ENCODE data around the gene GUCY1A1.

GUCY1A1 gene

GRCh38 chr4:155688860-155689259, 22.2 kb downstream of the GUCY1A1 start:
- no CpG with 5 or more reads among the region's 2 CpGs for WGBS (ENCODE audit: extremely low coverage, insufficient coverage, low lambda C conversion rate)
- no peak for DNase-seq
- H3K4me3 ChIP-seq (ENCODE audit: low read length), result no peak overlapping the region
- no peak overlapping the region for H3K23ac ChIP-seq (ENCODE audit: low read length)
- no peak overlapping the region for H3K18ac ChIP-seq (ENCODE audit: low read length)
- H3K27me3 ChIP-seq (ENCODE audit: insufficient read depth, low read length, poor library complexity), result no peaks in the 10 kb centered on the region
- no peak overlapping the region for H4K8ac ChIP-seq (ENCODE audit: low read depth, low read length)
- no peak overlapping the region for H2BK120ac ChIP-seq (ENCODE audit: low read depth, low read length)
- H3K56ac ChIP-seq (ENCODE audit: low read length), result no peak overlapping the region
- H3K9ac ChIP-seq (ENCODE audit: low read length), result no peak overlapping the region
- no peaks in the 10 kb centered on the region for H3K36me3 ChIP-seq (ENCODE audit: control insufficient read depth, insufficient read depth, low read length)
- H4K5ac ChIP-seq (ENCODE audit: low read length), result no peak overlapping the region
- no peaks in the 10 kb centered on the region for H3K4me1 ChIP-seq (ENCODE audit: control insufficient read depth, low read depth, low read length)
- H2AK5ac ChIP-seq (ENCODE audit: low read length), result no peak overlapping the region
- no peak overlapping the region for H3K27ac ChIP-seq (ENCODE audit: low read depth, low read length)
- no peaks in the 10 kb centered on the region for H3K79me2 ChIP-seq (ENCODE audit: control insufficient read depth, insufficient read depth, low read length)
- H2BK15ac ChIP-seq (replicated peaks; ENCODE audit: low read depth), result no peak overlapping the region
- H3K4me2 ChIP-seq (ENCODE audit: low read length), result no peak overlapping the region
- no peaks in the 10 kb centered on the region for H3K79me1 ChIP-seq (ENCODE audit: low read length)
- no peak overlapping the region for H3K4ac ChIP-seq (ENCODE audit: low read depth, low read length)
- no peak overlapping the region for H2BK5ac ChIP-seq (ENCODE audit: low read length)

- Histone ChIP-seq H3K56ac (ENCODE audit: low read length) (no peak overlapping the region), H3K27me3 (ENCODE audit: insufficient read depth, low read length, poor library complexity) (no peaks in the 10 kb centered on the region), H3K4me3 (ENCODE audit: low read length) (no peak overlapping the region), H3K9ac (ENCODE audit: low read length) (no peak overlapping the region), H4K8ac (ENCODE audit: low read depth, low read length) (no peak overlapping the region), H2AK5ac (ENCODE audit: low read length) (no peak overlapping the region), H3K23ac (ENCODE audit: low read length) (no peak overlapping the region), H3K4ac (ENCODE audit: low read depth, low read length) (no peak overlapping the region), H3K27ac (ENCODE audit: low read depth, low read length) (no peak overlapping the region), H3K4me1 (ENCODE audit: control insufficient read depth, low read depth, low read length) (no peaks in the 10 kb centered on the region), H4K5ac (ENCODE audit: low read length) (no peak overlapping the region), H2BK120ac (ENCODE audit: low read depth, low read length) (no peak overlapping the region), H2BK5ac (ENCODE audit: low read length) (no peak overlapping the region), H3K4me2 (ENCODE audit: low read length) (no peak overlapping the region), H3K36me3 (ENCODE audit: control insufficient read depth, insufficient read depth, low read length) (no peaks in the 10 kb centered on the region), H3K79me2 (ENCODE audit: control insufficient read depth, insufficient read depth, low read length) (no peaks in the 10 kb centered on the region), H3K18ac (ENCODE audit: low read length) (no peak overlapping the region), H3K79me1 (ENCODE audit: low read length) (no peaks in the 10 kb centered on the region), H2BK15ac (replicated peaks; ENCODE audit: low read depth) (no peak overlapping the region)
- no peak for DNase-seq
- WGBS (ENCODE audit: extremely low coverage, insufficient coverage, low lambda C conversion rate), result no CpG with 5 or more reads among the region's 3 CpGs
These were observed 23.6 kb downstream of the GUCY1A1 start for GRCh38 chr4:155690044-155690837.

DNA sequence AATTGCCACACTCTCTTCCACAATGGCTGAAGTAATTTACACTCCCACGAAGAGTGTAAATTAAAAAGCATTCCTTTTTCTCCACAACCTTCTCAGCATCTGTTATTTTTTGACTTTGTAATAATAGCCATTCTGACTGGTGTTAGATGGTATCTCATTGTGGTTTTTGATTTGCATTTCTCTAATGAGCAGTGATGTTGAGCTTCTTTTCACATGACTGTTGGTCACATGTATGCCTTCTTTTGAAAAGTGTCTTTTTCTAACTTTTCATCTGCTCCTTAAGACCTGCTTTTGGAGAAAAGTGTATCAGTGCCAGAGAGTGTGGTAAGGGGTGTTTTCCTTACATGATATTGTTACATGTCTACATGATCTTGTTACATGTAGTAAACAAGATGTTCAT, 25.7 kb downstream of the GUCY1A1 start:
- Histone ChIP-seq H3K4me1 (ENCODE audit: control insufficient read depth, low read depth, low read length) (no peaks in the 10 kb centered on the region), H2BK5ac (ENCODE audit: low read length) (no peak overlapping the region), H2BK15ac (replicated peaks; ENCODE audit: low read depth) (no peak overlapping the region), H3K18ac (ENCODE audit: low read length) (no peak overlapping the region), H3K4me2 (ENCODE audit: low read length) (no peak overlapping the region), H3K27ac (ENCODE audit: low read depth, low read length) (no peak overlapping the region), H3K9ac (ENCODE audit: low read length) (no peak overlapping the region), H2AK5ac (ENCODE audit: low read length) (no peak overlapping the region), H3K4ac (ENCODE audit: low read depth, low read length) (no peak overlapping the region), H3K36me3 (ENCODE audit: control insufficient read depth, insufficient read depth, low read length) (no peaks in the 10 kb centered on the region), H4K8ac (ENCODE audit: low read depth, low read length) (no peak overlapping the region), H3K79me1 (ENCODE audit: low read length) (no peaks in the 10 kb centered on the region), H3K4me3 (ENCODE audit: low read length) (no peak overlapping the region), H3K23ac (ENCODE audit: low read length) (no peak overlapping the region), H3K79me2 (ENCODE audit: control insufficient read depth, insufficient read depth, low read length) (no peaks in the 10 kb centered on the region), H4K5ac (ENCODE audit: low read length) (no peak overlapping the region), H3K27me3 (ENCODE audit: insufficient read depth, low read length, poor library complexity) (no peaks in the 10 kb centered on the region), H2BK120ac (ENCODE audit: low read depth, low read length) (no peak overlapping the region), H3K56ac (ENCODE audit: low read length) (no peak overlapping the region)
- no peak for DNase-seq
- no CpG with 5 or more reads among the region's 1 CpG for WGBS (ENCODE audit: extremely low coverage, insufficient coverage, low lambda C conversion rate)

DNA sequence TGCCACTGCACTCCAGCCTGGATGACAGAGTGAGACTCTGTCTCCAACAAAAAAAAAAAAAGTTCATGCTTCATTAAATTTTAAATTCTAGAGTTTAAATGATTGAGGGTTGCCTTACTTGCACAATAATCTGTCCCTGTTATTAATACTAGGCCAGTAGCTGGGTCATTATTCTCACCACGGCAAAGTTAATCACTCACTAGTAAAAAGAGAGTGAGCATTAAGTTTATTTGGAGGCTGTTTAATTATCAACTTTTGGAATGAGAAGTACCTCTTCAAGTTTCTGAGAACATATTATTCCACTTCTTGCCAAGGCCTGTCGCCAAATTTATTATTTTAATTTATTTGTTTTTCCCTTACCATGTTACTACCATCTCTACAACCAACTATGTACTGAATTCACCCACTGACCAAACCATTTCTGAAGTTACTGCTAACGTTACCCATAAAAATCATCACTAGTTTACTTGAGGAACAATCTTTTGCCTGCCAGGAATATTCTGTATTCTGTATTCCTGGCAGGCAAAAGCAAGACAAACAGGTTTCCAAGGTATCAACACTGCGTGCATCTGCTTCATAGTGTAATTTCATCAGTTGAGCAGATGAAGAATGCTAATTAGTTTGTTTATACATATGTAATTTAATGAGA, 26.5 kb downstream of the GUCY1A1 start:
- Histone ChIP-seq H3K9ac (ENCODE audit: low read length) (no peak overlapping the region), H2AK5ac (ENCODE audit: low read length) (no peak overlapping the region), H3K27ac (ENCODE audit: low read depth, low read length) (no peak overlapping the region), H3K27me3 (ENCODE audit: insufficient read depth, low read length, poor library complexity) (no peaks in the 10 kb centered on the region), H3K4me3 (ENCODE audit: low read length) (no peak overlapping the region), H3K4me1 (ENCODE audit: control insufficient read depth, low read depth, low read length) (no peaks in the 10 kb centered on the region), H3K4me2 (ENCODE audit: low read length) (no peak overlapping the region), H2BK120ac (ENCODE audit: low read depth, low read length) (no peak overlapping the region), H3K56ac (ENCODE audit: low read length) (no peak overlapping the region), H3K36me3 (ENCODE audit: control insufficient read depth, insufficient read depth, low read length) (no peaks in the 10 kb centered on the region), H4K8ac (ENCODE audit: low read depth, low read length) (no peak overlapping the region), H2BK15ac (replicated peaks; ENCODE audit: low read depth) (no peak overlapping the region), H3K79me1 (ENCODE audit: low read length) (no peaks in the 10 kb centered on the region), H3K4ac (ENCODE audit: low read depth, low read length) (no peak overlapping the region), H2BK5ac (ENCODE audit: low read length) (no peak overlapping the region), H3K18ac (ENCODE audit: low read length) (no peak overlapping the region), H3K23ac (ENCODE audit: low read length) (no peak overlapping the region), H4K5ac (ENCODE audit: low read length) (no peak overlapping the region), H3K79me2 (ENCODE audit: control insufficient read depth, insufficient read depth, low read length) (no peaks in the 10 kb centered on the region)
- no peak for DNase-seq
- WGBS (ENCODE audit: extremely low coverage, insufficient coverage, low lambda C conversion rate), result no CpG with 5 or more reads among the region's 4 CpGs

- no peaks in the 10 kb centered on the region for H3K79me1 ChIP-seq (ENCODE audit: low read length)
- H4K5ac ChIP-seq (ENCODE audit: low read length), result no peak overlapping the region
- no peak overlapping the region for H3K4me3 ChIP-seq (ENCODE audit: low read length)
- no peak overlapping the region for H2BK15ac ChIP-seq (replicated peaks; ENCODE audit: low read depth)
- no peak overlapping the region for H4K8ac ChIP-seq (ENCODE audit: low read depth, low read length)
- H3K36me3 ChIP-seq (ENCODE audit: control insufficient read depth, insufficient read depth, low read length), result no peaks in the 10 kb centered on the region
- H3K27me3 ChIP-seq (ENCODE audit: insufficient read depth, low read length, poor library complexity), result no peaks in the 10 kb centered on the region
- no peak overlapping the region for H3K18ac ChIP-seq (ENCODE audit: low read length)
- no CpG with 5 or more reads among the region's 2 CpGs for WGBS (ENCODE audit: extremely low coverage, insufficient coverage, low lambda C conversion rate)
- no peak overlapping the region for H3K4me2 ChIP-seq (ENCODE audit: low read length)
- H3K4ac ChIP-seq (ENCODE audit: low read depth, low read length), result no peak overlapping the region
- H3K79me2 ChIP-seq (ENCODE audit: control insufficient read depth, insufficient read depth, low read length), result no peaks in the 10 kb centered on the region
- no peak overlapping the region for H2AK5ac ChIP-seq (ENCODE audit: low read length)
- H3K56ac ChIP-seq (ENCODE audit: low read length), result no peak overlapping the region
- no peak overlapping the region for H2BK120ac ChIP-seq (ENCODE audit: low read depth, low read length)
- no peaks in the 10 kb centered on the region for H3K4me1 ChIP-seq (ENCODE audit: control insufficient read depth, low read depth, low read length)
- H3K23ac ChIP-seq (ENCODE audit: low read length), result no peak overlapping the region
- H3K9ac ChIP-seq (ENCODE audit: low read length), result no peak overlapping the region
- H3K27ac ChIP-seq (ENCODE audit: low read depth, low read length), result no peak overlapping the region
- no peak overlapping the region for H2BK5ac ChIP-seq (ENCODE audit: low read length)
- DNase-seq, result no peak
These were observed 27.6 kb downstream of the GUCY1A1 start for GRCh38 chr4:155694100-155694785.
